ENCODE measurements around the gene C1orf35.
A peak's percentile ranks its signal among the peaks of the same experiment; 100 is the strongest.

DNA sequence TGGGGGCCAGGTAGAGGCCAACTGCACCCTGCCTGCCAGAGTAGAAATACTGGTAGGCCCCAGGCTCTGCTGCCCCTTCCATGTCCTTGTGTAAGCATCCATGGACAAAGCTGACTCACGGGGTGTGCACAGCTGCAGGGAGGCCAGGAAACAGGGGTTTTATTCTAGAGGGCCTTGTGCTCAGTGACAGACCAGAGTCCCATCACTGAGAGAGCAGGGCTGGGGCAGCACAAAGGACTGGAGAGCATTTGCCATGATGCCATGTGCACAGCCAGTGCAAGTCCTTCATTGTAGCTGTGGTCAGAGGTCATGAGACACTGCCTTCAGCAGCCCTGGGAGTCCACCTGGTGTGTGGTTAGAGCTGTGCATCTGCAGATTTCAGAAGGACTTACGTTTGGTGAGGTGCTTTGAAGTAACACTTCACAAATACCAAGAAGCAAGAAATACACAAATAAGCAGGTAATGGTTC is 12.5 kb downstream of the C1orf35 start:
- TF ChIP-seq, protein P1, sequence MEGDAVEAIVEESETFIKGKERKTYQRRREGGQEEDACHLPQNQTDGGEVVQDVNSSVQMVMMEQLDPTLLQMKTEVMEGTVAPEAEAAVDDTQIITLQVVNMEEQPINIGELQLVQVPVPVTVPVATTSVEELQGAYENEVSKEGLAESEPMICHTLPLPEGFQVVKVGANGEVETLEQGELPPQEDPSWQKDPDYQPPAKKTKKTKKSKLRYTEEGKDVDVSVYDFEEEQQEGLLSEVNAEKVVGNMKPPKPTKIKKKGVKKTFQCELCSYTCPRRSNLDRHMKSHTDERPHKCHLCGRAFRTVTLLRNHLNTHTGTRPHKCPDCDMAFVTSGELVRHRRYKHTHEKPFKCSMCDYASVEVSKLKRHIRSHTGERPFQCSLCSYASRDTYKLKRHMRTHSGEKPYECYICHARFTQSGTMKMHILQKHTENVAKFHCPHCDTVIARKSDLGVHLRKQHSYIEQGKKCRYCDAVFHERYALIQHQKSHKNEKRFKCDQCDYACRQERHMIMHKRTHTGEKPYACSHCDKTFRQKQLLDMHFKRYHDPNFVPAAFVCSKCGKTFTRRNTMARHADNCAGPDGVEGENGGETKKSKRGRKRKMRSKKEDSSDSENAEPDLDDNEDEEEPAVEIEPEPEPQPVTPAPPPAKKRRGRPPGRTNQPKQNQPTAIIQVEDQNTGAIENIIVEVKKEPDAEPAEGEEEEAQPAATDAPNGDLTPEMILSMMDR (IDR thresholded peaks at IDR 0.05) = no peak
- TF ChIP-seq POLR2A (IDR thresholded peaks at IDR 0.05) = peak in 1 of 2 donors; percentile 47

Measured in adrenal gland (tissue), 5 donors.